GM12874 (cell line): ENCODE measurements around the gene LRRK1.

ENCODE experiments used
- TF ChIP-seq, protein P1 (sequence below): IDR thresholded peaks from 2 replicates; pipeline ENCODE4 v1.5.1; 2011; ENCODE audit warnings: low read depth, mild to moderate bottlenecking, control low read depth, low read length, moderate library complexity; ENCODE audit not compliant: insufficient read depth

LRRK1 gene

GRCh38 chr15:100934166-100934565, 15.0 kb downstream of the LRRK1 start:
- TF ChIP-seq, protein P1, sequence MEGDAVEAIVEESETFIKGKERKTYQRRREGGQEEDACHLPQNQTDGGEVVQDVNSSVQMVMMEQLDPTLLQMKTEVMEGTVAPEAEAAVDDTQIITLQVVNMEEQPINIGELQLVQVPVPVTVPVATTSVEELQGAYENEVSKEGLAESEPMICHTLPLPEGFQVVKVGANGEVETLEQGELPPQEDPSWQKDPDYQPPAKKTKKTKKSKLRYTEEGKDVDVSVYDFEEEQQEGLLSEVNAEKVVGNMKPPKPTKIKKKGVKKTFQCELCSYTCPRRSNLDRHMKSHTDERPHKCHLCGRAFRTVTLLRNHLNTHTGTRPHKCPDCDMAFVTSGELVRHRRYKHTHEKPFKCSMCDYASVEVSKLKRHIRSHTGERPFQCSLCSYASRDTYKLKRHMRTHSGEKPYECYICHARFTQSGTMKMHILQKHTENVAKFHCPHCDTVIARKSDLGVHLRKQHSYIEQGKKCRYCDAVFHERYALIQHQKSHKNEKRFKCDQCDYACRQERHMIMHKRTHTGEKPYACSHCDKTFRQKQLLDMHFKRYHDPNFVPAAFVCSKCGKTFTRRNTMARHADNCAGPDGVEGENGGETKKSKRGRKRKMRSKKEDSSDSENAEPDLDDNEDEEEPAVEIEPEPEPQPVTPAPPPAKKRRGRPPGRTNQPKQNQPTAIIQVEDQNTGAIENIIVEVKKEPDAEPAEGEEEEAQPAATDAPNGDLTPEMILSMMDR: no peak

DNA sequence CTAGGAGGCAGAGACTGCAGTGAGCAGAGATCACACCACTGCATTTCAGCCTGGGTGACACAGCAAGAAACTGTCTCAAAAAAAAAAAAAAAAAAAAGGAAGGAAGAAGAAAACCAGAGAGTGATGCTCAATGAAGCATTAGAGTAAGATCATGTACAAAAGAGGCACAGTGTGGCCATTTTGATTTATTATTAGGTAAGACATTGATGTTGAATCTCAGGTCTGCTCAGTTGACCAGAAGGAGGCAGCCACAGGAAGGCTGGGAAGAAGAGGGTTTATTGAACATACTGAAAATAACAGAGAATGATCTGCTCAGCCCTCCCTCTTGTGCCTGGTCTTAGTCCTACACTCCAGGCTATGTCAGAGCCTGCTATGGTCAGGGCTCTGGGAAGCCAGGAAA, 15.6 kb downstream of the LRRK1 start:
- TF ChIP-seq, protein P1: no peak

DNA sequence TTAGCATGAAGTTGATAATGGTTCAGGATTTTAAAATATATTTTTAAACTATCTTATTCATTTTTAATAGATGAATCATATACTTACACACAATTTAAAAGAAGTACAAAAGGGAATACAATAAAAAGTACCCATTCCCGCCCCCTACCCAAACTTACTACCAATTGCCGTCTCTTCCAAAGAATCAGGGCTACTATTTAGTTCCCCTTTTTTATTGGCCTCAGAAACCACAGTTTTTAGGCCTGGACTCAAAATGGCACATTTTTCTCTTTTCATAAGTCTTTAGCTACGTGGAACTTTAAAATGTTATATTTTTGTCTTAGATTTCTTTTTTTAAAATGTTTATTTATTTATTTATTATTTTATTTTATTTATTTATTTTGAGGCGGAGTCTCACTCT, 18.0 kb downstream of the LRRK1 start:
- TF ChIP-seq, protein P1: no peak

DNA sequence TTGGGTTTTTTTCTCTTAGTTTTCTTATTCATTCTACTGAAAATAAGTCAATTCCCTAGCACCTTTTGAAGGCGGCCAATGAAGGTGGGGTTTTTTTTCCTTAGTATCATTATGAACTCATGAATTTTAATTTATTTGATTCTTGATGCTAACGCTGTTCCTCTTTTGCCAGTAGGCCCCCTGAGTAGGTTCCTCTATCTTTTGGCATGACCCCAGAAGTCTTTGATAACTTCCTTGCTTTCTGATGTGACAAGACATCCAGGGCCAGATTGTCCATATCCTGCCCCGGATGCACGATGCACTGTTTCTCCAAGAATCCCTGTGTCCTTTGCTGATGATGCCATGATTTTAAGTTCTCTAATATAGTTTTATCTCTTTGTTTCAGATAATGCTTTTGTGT, 20.6 kb downstream of the LRRK1 start:
- TF ChIP-seq, protein P1: no peak

- TF ChIP-seq, protein P1: no peak
Observed at GRCh38 chr15:100940767-100941379, 21.7 kb downstream of the LRRK1 start.

DNA sequence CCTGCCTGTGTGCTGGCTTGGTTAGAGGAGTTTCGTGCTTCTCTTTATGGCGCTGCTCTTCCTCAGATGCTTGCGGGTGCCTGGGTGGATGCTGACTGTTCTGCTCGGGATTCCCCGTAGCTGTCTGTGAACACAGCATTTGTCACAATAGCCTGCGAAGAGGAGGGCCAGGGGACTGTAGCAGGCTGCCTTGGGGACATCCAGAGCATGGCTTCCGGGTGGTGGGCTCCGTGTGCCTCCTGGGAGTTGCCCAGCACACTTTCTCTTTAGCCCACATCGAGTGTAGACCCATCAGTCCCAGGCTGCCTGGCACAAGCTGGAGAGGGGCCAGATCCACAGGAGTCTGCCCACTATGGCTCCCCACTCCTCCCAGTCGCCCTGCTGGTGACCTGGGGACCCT, 22.4 kb downstream of the LRRK1 start:
- TF ChIP-seq, protein P1: no peak

GRCh38 chr15:100942656-100943425, 23.7 kb downstream of the LRRK1 start:
- TF ChIP-seq, protein P1: no peak
